NCI-H1092 (cell line): ENCODE data around the gene USP47.

ENCODE experiments used
- DNase-seq: peaks from one replicate; lab custom pipeline; 2025; lab: John Stamatoyannopoulos, UW

The USP47 gene

DNA sequence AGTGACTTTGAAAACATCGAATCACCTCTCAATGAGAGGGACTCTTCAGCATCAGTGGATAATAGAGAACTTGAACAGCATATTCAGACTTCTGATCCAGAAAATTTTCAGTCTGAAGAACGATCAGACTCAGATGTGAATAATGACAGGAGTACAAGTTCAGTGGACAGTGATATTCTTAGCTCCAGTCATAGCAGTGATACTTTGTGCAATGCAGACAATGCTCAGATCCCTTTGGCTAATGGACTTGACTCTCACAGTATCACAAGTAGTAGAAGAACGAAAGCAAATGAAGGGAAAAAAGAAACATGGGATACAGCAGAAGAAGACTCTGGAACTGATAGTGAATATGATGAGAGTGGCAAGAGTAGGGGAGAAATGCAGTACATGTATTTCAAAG lies 100.9 kb downstream of the USP47 start:
- DNase-seq = no peak

DNA sequence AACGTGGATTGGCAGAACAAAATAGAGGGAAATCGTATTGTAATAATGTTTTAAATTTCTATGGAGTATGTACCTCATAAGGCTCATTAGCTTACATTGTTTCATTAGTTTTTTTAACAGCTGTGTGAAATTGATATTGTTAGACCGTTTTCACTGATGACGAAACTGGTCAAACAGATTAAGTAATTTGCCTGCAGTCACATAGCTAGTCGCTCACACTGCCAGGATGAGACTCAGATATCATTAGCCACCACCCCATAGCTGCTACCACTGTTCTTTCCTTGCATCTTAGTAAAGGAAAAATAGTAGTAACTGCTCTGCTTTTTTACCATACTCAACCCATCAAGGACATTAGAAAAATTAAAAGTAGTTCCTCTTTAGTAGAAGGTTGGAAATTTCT lies 102.7 kb downstream of the USP47 start:
- no peak for DNase-seq

DNA sequence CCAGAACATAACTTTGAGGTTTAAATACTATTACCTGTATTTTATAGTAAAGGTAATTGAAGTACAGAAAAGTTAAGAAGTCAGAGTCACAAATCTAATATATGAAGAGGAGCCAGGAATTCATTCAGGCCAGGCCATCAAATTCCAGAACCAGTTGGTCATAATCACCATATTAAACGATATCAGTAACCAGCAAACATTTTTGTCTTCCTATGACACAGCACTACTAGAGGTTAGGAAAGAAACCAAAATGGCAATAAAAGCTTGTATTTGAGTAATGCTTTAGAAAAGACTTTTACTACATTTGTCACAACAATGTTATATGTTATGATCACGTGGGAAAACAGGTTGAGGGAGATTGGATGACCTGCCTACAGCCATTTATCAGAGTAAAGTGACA lies 104.4 kb downstream of the USP47 start:
- no peak for DNase-seq

DNA sequence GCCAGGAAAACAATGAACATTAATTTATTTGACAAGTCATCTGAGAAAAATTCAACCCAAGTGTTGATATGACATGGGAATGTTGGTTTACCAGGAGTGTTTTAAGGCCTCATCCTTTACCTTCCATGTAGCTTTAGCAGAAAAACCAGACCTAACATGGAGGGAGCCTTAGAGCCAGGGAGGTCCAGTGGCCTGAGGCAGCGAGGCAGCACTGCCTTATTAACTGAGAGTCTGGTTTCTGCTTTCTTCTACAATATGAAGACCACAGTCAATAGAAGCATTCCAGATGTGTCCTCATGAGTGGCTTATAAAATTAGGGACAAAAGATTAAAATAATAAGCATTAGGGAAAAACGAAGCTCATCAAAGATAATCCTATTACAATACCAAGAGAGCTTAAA lies 105.1 kb downstream of the USP47 start:
- DNase-seq = no peak

DNA sequence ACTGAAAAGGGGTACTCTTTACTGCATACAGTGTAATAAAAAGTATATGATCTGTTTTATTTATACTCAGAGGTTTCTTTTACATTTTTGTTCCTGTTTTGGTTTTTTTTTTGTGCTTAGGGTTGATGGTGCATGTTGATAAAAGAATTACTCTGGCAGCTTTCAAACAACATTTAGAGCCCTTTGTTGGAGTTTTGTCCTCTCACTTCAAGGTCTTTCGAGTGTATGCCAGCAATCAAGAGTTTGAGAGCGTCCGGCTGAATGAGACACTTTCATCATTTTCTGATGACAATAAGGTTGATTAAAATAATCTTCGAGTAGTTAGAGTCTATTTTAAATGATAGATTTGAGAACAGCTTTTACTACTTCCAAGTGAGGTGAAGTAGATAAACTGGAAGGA lies 106.1 kb downstream of the USP47 start:
- no peak for DNase-seq

DNA sequence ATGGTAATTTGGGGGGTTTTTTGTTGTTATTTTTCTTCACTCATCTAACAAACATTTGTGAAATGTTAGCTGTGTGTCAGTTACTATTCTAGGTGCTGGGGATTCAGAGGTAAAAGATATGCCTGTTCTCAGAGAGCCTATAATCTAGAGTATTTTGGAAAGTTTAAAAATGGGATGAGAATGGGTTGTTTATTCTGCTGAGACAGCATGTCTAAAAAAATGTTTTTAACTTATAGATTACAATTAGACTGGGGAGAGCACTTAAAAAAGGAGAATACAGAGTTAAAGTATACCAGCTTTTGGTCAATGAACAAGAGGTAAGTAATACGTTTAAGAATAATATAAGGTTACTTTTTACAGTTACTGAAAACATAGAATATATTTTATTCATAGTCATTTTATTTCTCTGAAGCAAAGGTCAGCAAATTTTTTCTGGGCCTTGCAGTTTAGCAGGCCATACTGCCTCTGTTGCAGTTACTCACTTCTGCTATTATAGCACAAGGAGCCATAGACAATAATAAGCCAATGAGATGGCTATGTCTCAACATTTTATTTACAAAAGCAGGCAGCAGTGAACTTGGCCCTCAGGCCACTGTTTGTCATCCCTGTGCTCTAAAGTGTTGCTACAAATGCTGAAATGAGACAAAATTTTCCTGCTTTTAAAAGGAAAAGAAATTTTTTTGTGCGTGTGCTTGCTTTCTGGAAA lies 106.6 kb downstream of the USP47 start:
- no peak for DNase-seq

DNA sequence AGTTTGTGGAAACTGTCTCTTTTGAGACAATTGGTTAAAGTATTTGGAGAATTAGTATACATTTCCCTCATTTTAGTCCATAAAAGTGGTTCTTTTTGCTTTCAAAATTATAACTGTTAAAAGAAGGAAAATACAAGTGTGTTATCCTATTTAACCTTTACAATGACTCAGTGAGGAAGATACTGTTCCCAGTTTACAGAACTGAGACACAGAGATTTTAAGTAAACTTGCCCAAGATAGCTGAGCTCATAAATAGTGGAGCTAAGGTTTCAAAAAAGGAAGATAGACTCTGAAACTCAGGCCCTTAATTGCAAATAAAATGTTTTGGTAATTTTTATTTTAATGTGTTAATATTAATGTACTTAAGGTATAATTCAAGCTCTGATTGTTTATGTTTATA lies 107.7 kb downstream of the USP47 start:
- DNase-seq = no peak

DNA sequence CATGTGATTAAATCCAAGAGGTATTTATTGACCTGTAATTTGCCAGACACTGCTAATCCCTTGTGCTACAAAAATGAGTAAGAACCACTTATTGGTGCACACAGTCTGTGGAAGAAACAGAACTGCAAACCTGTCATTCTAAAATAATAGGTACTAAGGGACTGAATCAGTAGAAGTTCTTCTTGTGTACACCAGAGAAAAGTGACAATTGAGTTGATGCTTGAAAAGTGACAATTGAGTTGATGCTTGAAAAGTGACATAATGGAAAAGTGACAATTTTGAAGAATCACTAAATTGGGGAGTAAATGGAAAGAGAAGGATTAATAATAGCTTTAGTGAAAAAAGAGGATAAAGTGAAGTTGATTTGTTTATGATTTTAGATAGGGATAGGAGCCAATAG lies 110.3 kb downstream of the USP47 start:
- DNase-seq = no peak

DNA sequence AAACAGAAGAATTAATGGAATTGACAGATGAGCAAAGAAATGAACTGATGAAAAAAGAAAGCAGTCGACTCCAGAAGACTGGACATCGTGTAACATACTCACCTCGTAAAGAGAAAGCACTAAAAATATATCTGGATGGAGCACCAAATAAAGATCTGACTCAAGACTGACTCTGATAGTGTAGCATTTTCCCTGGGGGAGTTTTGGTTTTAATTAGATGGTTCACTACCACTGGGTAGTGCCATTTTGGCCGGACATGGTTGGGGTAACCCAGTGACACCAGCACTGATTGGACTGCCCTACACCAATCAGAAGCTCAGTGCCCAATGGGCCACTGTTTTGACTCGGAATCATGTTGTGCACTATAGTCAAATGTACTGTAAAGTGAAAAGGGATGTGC lies 114.2 kb downstream of the USP47 start:
- no peak for DNase-seq

DNA sequence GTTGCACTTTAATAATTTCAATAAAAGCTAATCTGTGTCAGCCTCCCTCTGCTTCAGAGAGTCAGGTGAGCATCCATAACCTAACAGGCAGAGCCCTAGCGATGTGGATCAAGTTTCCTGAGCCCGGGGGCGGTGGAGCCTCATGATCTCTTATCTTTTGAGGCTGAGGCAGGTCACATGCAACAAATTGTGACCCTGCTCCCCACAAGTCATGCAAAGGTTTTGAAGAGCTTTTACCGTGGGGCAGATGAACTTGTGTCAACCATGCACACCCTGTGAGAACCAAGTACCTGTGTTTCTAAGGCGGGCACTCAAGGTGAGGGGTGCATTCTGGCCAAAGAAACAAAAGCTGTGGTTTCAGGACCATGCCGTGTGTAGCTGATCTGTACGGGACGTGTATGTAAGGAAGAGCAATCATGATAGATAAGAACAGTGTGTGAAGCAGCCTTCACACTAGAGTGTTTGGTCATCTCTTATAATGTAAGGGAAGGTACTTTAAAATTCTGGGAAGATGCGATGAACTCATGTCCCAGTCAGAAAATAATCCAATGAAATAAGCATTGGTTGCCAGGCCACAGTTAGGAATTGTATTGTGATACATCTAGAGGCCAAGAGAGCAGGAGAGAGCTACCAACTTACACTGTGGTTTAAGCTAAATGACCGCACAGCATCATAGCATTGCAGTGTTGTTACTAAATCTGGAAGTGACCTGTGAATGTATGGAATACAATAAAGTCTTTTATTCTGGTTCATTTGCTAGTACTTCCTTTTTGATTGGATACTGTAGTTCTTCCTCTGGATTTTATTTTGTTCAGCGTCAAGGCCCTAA lies 116.8 kb downstream of the USP47 start:
- DNase-seq = no peak

DNA sequence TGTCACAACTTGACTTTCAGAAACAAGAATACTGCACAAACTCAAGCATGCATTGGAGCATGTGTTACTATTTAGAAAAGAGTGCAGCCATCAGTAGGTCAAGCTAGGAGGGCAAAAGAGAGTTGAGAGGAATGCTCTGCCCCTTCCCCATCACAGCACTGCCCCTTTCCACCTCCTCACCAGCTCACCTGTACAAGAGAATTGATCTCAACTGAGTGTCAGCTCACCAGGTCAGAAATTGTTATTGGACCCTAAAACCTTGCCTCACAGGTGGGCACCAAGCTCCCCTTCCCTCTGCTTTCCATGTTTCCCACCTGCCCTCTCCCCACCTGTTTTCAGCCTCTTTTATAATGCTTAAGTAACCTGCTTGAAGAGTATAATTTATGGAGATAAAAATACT lies 117.8 kb downstream of the USP47 start:
- DNase-seq = no peak

DNA sequence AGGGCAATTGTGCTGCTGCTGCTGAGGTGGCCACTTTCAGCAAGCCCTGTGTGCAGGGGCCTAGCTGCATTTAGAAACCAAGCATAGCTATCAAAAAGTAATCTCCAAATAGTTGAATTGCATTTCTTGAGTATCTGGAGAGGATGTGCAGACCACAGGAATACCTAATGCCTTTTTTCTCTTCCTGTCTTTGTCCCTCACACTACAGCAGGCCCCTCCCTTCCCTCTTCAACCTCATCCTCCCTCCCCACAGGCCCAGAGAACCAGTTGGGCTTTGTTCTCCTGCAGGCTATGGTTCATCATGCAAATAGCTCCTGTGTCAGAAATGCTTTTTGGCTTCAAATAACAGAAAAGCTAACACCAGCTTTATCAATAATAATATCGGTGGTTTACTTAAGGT lies 118.9 kb downstream of the USP47 start:
- no peak for DNase-seq

DNA sequence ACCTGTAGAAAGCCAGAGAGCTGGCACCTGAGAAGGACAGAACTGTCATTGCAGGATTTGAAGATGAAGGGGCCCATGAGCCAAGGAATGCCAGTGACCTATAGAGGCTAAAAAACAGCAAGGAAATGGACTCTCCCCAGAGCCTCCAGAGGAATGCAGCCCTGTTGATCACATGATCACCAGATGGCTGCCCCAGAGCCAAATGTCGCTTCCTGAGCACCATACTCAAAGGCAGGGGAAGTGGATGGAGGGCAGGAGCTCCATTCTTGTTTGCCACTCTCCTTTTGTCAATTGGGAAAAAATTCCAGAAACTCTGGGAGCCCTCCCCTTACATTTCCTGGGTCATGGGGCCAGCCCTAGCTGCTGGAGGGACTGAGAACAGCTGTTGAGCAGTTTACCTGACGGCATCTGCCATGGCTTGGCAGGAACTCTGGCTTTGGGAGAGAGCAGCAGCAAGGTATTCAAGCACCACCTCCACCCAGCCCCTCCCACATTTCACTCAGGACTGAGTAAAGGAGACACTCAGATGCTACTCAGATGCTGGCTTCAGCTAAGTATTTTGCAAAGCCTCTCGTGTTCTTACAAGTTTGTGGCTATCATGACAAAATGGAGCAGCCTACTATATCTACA lies 119.7 kb downstream of the USP47 start:
- DNase-seq = no peak

DNA sequence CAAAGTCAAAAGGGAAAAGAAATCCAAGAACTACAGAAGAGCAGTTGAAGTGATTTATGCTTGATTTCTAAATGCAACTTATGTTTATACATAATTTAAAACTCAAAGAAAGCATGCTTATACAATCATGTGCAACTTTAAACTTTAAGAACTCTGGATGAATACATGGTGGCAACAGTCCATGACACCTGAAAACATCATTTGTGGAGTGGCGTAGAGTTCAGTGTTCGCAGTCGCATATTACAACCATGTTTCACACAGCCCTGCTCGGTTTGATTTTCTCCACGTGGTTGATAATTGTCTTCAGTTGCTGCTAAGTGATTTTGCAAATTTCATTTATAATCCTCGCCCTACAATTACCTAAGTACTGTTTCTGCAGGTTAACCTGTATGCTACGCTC lies 121.3 kb downstream of the USP47 start:
- no peak for DNase-seq

DNA sequence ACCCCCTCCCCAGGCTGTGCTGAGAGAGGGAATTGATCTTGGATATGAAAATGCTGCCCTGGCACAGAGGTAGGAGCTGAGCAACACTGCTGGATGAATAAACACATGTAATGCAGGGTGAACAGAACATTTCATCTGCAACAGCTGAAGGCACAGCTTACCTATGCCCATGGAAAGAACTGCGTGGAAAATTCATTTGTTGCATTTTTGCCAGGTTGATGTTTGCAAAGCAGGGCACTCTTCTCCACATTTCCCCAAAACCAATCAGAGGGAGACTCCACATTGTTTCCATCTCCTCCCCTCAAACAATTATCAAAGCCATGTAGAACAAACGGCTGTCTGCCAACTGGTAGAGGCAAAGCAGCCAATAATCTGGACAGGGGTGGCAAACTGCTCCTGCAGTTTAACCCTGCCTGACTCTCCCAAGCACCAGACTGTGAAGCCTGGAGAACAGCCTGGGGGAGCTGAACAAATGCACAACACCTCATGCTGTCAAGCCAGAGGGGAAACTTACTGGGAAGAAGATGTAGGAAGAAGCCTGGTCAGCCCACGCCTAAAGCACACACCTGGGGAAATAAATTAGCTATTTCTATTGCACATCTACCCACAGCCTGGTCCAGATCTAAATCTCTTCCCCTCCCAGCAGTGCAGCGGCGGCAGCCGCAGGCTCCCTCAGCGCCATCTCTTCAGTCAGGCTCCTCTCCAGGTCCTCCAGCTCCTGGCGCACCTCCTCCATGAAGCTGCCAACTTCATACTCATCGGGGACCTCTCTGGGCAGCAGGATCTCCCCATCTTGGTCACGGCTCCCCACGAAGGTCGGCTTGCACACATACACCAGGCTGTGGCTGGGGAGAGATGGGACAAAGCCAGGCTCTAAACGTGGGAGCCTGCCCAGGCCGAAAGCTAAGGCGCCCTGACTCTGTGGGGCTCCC lies 122.3 kb downstream of the USP47 start:
- DNase-seq = peak; percentile 15

DNA sequence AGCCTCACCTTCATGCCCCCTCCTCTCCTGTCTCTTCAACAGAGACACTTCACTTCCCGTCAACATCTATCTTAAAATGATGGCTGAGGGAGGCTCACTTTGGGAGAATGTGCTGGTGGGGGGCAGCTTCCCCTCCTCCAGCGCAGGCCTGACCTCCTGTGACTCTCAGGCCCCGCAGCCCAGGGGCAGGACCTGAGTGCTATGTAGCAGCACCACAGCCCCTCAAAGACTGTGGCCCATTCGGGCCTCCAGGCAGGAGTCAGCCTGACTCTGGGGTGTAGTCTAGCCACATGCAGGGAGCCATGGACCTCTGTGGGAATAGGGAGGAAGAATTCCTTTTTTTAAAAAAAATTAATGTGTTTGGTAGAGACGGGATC lies 123.0 kb downstream of the USP47 start:
- DNase-seq = no peak

DNA sequence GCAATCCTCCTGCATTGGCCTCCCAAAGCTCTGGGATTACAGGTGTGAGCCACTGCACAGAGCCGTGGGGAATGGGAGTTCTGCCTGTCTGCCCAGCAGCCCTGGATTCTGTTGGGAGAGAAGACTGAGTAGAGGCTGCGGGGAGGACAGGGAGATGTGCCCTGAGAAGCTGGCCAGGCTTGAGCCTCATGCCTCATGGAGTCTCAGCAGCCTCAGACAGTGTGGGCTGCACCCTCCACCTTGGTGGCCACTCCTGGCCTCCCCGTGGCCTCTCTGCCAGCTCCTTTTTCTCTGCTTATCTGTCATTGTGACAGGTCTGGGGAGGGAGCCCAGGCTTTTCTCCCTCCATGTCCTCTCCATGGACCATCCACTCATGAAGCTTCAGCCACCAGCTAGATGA lies 123.4 kb downstream of the USP47 start:
- DNase-seq = no peak

DNA sequence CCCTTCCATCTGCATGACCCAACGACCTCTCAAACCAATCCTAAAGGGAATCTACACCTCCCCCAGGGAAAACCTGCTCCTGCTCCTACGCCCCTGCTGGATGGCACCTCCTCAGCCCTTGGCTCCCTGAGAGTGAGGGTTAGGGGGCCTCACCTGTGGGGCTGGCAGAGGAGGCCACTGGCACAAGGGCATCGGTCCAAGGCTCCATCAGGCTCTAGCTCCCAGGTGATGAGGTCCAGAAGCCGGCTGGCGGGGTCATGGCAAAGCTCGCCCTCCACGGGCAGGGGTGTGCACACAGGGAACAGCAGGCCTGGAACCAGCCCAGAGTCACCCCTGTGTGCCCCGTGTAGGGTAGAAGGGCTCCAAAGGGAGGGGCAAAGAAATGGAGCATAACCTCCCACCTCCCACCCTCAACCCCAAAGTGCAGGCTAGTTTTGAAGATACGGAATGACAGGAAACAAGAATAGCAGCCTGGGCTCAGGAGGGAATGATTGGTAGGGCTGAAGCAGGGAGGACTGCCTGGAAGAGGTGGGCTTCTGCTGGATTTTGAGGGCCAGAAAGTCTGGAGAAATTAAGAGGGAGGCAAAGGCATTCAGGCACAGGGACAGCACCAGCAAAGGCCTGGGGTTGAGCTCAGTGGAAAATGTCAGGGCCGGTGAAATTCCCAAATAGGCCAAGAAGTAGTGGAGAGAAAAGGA lies 124.0 kb downstream of the USP47 start:
- no peak for DNase-seq

DNA sequence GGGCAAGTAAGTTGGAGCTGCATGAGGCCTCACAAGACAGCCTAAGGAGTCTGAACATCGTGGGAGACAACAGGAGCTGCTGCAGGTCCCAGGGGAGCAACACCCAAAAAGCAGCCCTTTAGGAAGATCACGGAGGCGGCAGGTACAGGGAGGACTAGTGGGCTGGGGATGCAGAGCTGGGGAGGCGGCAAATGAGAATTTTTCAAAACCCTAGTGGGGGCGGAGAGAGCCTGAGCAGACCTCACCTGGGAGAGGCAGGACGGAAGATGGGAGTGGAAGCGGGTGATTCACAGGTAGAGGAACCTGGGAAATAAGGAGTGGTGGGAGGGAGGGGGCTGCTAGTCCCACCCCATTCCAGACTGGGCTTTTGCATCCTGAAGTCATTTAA lies 124.6 kb downstream of the USP47 start:
- no peak for DNase-seq

DNA sequence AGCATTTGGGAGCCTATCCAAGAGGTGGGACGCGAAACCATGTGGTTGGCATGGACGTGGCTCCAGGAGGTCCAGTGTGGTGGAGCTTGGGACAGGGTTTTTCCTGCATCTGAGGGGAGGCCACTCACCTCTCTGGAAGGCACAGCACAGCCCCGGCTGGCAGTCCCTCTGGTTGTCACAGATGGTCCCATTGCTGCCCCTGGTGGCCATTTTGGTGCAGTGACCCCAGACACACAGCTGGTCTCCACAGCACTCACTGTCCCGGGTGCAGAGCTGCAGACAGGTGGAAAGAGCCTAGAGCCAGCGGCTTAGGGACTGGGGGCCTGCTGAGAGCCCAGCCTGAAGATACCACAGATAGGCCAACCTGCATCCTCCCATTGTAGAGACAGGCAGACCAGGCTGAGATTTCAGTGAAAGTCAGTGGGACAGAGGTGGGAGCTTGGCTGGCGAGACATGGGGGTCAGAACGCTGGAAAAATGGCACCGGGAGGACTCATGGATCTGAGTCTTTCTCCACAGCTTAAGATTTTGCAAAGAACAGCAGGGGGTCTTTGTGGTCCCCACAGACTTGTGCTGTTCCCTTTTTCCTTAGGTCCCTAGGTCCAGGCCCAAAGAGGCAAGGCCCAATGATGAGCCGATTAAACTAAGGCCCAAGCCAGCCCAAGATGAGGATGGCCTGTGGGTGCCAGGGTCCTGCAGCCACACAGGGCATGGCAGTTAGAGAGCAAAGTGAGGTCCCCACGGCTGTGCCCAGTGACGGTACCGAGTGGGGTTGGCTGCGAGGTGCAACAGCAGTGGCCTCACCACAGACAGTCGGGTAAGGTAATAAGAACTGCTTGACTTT lies 125.3 kb downstream of the USP47 start:
- peak; percentile 55 for DNase-seq
